Astrocyte of the spinal cord (primary cell): Measurements from ENCODE around the gene PRKCH.

Source experiments
- DNase-seq: peaks from one replicate; pipeline ENCODE4 v3.0.0; 2011; ENCODE audit warnings: low read depth, low spot score
- H3K4me3 ChIP-seq: 2 replicates; pipeline ENCODE4 v1.5.1; 2011; ENCODE audit warnings: low read depth, mild to moderate bottlenecking, low read length, moderate library complexity
- in situ Hi-C: cut with HindIII; loops from 2 replicates; pipeline ENCODE4 v1.10.0; 2017; ENCODE audit warnings: low sequenced_read_pairs
- TF ChIP-seq, protein P1 (sequence below): IDR thresholded peaks from 2 replicates; pipeline ENCODE4 v1.5.1; 2012; ENCODE audit warnings: low read depth, mild to moderate bottlenecking, low read length, inconsistent platforms

PRKCH gene

GRCh38 chr14:61530896-61531295 lies 209.5 kb downstream of the PRKCH start:
- no peak overlapping the region for H3K4me3 ChIP-seq
- TF ChIP-seq, protein P1, sequence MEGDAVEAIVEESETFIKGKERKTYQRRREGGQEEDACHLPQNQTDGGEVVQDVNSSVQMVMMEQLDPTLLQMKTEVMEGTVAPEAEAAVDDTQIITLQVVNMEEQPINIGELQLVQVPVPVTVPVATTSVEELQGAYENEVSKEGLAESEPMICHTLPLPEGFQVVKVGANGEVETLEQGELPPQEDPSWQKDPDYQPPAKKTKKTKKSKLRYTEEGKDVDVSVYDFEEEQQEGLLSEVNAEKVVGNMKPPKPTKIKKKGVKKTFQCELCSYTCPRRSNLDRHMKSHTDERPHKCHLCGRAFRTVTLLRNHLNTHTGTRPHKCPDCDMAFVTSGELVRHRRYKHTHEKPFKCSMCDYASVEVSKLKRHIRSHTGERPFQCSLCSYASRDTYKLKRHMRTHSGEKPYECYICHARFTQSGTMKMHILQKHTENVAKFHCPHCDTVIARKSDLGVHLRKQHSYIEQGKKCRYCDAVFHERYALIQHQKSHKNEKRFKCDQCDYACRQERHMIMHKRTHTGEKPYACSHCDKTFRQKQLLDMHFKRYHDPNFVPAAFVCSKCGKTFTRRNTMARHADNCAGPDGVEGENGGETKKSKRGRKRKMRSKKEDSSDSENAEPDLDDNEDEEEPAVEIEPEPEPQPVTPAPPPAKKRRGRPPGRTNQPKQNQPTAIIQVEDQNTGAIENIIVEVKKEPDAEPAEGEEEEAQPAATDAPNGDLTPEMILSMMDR = no peak
- in situ Hi-C loops = no loop called here
- no peak for DNase-seq

- TF ChIP-seq, protein P1 = no peak
- DNase-seq = no peak
- no peak overlapping the region for H3K4me3 ChIP-seq
- in situ Hi-C loops = no loop called here
Measured at GRCh38 chr14:61531465-61532122, 210.2 kb downstream of the PRKCH start.

GRCh38 chr14:61532123-61532505 lies 210.7 kb downstream of the PRKCH start:
- H3K4me3 ChIP-seq = no peak overlapping the region
- no peak for DNase-seq
- TF ChIP-seq, protein P1 = no peak
- in situ Hi-C loops = no loop called here

- H3K4me3 ChIP-seq = no peak overlapping the region
- TF ChIP-seq, protein P1 = no peak
- in situ Hi-C loops = no loop called here
- DNase-seq = no peak
Measured at GRCh38 chr14:61532763-61533162, 211.4 kb downstream of the PRKCH start.

DNA sequence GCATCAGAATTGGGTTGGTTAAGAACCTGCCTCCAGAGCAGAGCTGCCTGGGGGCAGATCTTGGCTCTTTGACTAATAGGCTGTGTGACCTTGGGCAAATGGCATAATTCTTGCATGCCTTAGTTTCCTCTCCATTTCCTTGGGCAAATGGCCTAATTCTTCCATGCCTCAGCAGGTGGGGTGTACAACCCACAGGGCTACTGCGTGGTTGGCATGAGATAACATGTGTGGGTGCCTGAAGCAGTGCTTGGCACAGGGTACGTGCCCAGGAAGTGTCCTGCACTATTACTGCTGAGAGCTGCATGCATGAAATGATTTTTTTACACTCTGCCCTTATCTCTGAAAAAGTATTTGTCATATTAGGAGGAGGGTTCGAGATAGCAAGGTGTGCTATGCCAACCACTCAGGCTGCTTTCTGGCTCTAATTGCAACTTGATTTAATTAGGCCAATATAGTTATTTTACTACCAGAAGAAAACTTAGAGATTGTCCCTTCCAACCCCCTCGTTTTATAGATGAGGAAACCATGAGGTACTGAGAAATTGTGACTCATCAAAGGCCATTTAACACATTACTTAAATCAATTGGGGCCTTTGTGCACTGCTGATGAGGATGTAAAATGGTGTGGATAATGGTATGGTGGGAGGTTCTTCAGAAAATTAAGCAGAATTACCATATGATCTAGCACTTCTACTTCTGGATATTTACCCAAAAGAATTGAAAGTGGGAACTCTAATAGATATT lies 212.3 kb downstream of the PRKCH start:
- H3K4me3 ChIP-seq = no peak overlapping the region
- DNase-seq = no peak
- TF ChIP-seq, protein P1 = no peak
- in situ Hi-C loops = no loop called here

- in situ Hi-C loops = no loop called here
- no peak overlapping the region for H3K4me3 ChIP-seq
- TF ChIP-seq, protein P1 = no peak
- no peak for DNase-seq
Measured at GRCh38 chr14:61535032-61535431, 213.7 kb downstream of the PRKCH start.
